22Rv1 (cell line): ENCODE results near the gene SETMAR.

Experiments
- ZFX ChIP-seq: fragments of 450-650 bp; IDR thresholded peaks from 2 replicates; pipeline ENCODE4 v1.6.1; 2017; ENCODE audit warnings: antibody characterized with exemption, borderline replicate concordance
- TF ChIP-seq, protein P1 (sequence below): fragments of 450-650 bp; IDR thresholded peaks from 2 replicates; pipeline ENCODE4 v1.5.1; 2017; ENCODE audit warnings: mild to moderate bottlenecking

GRCh38 chr3:4270720-4271119 is 32.4 kb upstream of the SETMAR start:
- TF ChIP-seq, protein P1, sequence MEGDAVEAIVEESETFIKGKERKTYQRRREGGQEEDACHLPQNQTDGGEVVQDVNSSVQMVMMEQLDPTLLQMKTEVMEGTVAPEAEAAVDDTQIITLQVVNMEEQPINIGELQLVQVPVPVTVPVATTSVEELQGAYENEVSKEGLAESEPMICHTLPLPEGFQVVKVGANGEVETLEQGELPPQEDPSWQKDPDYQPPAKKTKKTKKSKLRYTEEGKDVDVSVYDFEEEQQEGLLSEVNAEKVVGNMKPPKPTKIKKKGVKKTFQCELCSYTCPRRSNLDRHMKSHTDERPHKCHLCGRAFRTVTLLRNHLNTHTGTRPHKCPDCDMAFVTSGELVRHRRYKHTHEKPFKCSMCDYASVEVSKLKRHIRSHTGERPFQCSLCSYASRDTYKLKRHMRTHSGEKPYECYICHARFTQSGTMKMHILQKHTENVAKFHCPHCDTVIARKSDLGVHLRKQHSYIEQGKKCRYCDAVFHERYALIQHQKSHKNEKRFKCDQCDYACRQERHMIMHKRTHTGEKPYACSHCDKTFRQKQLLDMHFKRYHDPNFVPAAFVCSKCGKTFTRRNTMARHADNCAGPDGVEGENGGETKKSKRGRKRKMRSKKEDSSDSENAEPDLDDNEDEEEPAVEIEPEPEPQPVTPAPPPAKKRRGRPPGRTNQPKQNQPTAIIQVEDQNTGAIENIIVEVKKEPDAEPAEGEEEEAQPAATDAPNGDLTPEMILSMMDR: no peak
- no peak for TF ChIP-seq ZFX
